Activated CD8-positive, alpha-beta memory T cell treated with anti-CD3 and anti-CD28 coated beads, Interleukin-2, amount 50 U/mL, for 1 hour (primary cell): Measurements from ENCODE around the gene DLG5.

Experiments used
- DNase-seq: peaks from one replicate; pipeline ENCODE4 v3.0.0-alpha.2; 2020; ENCODE audit errors: extremely low read depth

Gene DLG5

GRCh38 chr10:77926566-77927401 is at the start of gene DLG5:
Gene DLG5, minus strand, starts transcription at chr10:77926755. Its CDS starts 235 bp downstream, at chr10:77926520.
- no peak for DNase-seq

- DNase-seq: no peak
These were observed 48.6 kb upstream of the DLG5 start for GRCh38 chr10:77975086-77975666.

- DNase-seq: no peak
These were observed 48.0 kb upstream of the DLG5 start for GRCh38 chr10:77974396-77975074.

- DNase-seq: no peak
These were observed 46.7 kb upstream of the DLG5 start for GRCh38 chr10:77973276-77973675.

- DNase-seq: no peak
These were observed 45.6 kb upstream of the DLG5 start for GRCh38 chr10:77972148-77972547.

- DNase-seq: no peak
These were observed 45.2 kb upstream of the DLG5 start for GRCh38 chr10:77971804-77972144.

- no peak for DNase-seq
These were observed 44.6 kb upstream of the DLG5 start for GRCh38 chr10:77970869-77971803.

GRCh38 chr10:77969114-77969513 is 42.6 kb upstream of the DLG5 start:
- no peak for DNase-seq

- DNase-seq: no peak
These were observed 41.1 kb upstream of the DLG5 start for GRCh38 chr10:77967611-77968022.

- DNase-seq: no peak
These were observed 38.7 kb upstream of the DLG5 start for GRCh38 chr10:77965294-77965693.

GRCh38 chr10:77964811-77965210 is 38.3 kb upstream of the DLG5 start:
- no peak for DNase-seq

- no peak for DNase-seq
These were observed 37.3 kb upstream of the DLG5 start for GRCh38 chr10:77963901-77964300.

GRCh38 chr10:77962350-77963146 is 36.0 kb upstream of the DLG5 start:
- no peak for DNase-seq

GRCh38 chr10:77961668-77962067 is 35.1 kb upstream of the DLG5 start:
- DNase-seq: no peak

- DNase-seq: no peak
These were observed 34.3 kb upstream of the DLG5 start for GRCh38 chr10:77960829-77961329.

GRCh38 chr10:77959887-77960455 is 33.4 kb upstream of the DLG5 start:
- no peak for DNase-seq

GRCh38 chr10:77959384-77959783 is 32.8 kb upstream of the DLG5 start:
- DNase-seq: no peak

GRCh38 chr10:77955136-77955535 is 28.6 kb upstream of the DLG5 start:
- DNase-seq: no peak

GRCh38 chr10:77949167-77949566 is 22.6 kb upstream of the DLG5 start:
- DNase-seq: no peak

GRCh38 chr10:77946084-77946483 is 19.5 kb upstream of the DLG5 start:
- no peak for DNase-seq
